H1 (cell line): ENCODE data around the gene B4GALT5. TPM values are rescaled to one million over a fixed set of nuclear protein-coding genes. Genes with fewer than 3 reads are reported as not detected.

Experiments used
- CTCF ChIA-PET: fragments of 300-600 bp; sonication (Branson Sonifier 250); formaldehyde crosslinking; loops from one replicate; lab custom pipeline; 2021; ENCODE audit not compliant: partially characterized antibody; lab: Charles Lee
- POLR2A ChIA-PET: fragments of 300-600 bp; sonication (Branson Sonifier 250); formaldehyde crosslinking; loops from one replicate; lab custom pipeline; 2021; ENCODE audit warnings: inconsistent platforms; ENCODE audit not compliant: partially characterized antibody; lab: Charles Lee
- DNase-seq, 2 experiments: peaks; one replicate each; pipeline versions ENCODE4 v3.0.0 to v3.0.0-alpha.2; 2010 to 2022; ENCODE audit warnings: low spot score in 2 of 2, low read depth in 1 of 2, mixed read lengths in 1 of 2
- FAIRE-seq: peaks from 2 replicates; lab custom pipeline; 2011; peaks lifted over from hg19 to GRCh38; lab: Jason Lieb, UNC
- H2AFZ ChIP-seq: 2 replicates; pipeline ENCODE4 v1.8.1; 2012; ENCODE audit warnings: low read length, inconsistent platforms
- H2AK5ac ChIP-seq: 2 replicates; pipeline ENCODE4 v1.6.1; 2013; ENCODE audit warnings: low read depth, low read length
- H2BK120ac ChIP-seq: replicated peaks from 2 replicates; pipeline ENCODE3; 2013; ENCODE audit warnings: low read depth, low read length, inconsistent platforms
- H2BK12ac ChIP-seq: 2 replicates; pipeline ENCODE4 v1.6.1; 2013; ENCODE audit warnings: low read depth, low read length
- H2BK15ac ChIP-seq: 2 replicates; pipeline ENCODE4 v1.6.1; 2013; ENCODE audit warnings: low read length
- H2BK20ac ChIP-seq: 2 replicates; pipeline ENCODE4 v1.6.1; 2013; ENCODE audit warnings: low read length
- H2BK5ac ChIP-seq: 2 replicates; pipeline ENCODE4 v1.6.1; 2013; ENCODE audit warnings: low read depth, low read length
- H3K14ac ChIP-seq: 2 replicates; pipeline ENCODE4 v1.6.1; 2013; ENCODE audit warnings: inconsistent platforms; ENCODE audit not compliant: insufficient read length
- H3K18ac ChIP-seq: 2 replicates; pipeline ENCODE4 v1.6.1; 2013; ENCODE audit warnings: low read length; ENCODE audit errors: extremely low read depth
- H3K23ac ChIP-seq: 2 replicates; pipeline ENCODE4 v1.6.1; 2013; ENCODE audit warnings: inconsistent platforms; ENCODE audit not compliant: insufficient read length
- H3K23me2 ChIP-seq: 2 replicates; pipeline ENCODE4 v1.6.1; 2013; ENCODE audit warnings: low read depth, low read length
- H3K27ac ChIP-seq: 2 replicates; pipeline ENCODE4 v1.6.1; 2011; ENCODE audit warnings: low read depth, low read length, inconsistent platforms
- H3K27me3 ChIP-seq, 4 experiments: replicated peaks in 1 of 4; 1 replicate in 1 of 4; 2 replicates in 3 of 4; pipeline versions ENCODE4 v1.6.1 to v1.8.1; 2011 to 2013; ENCODE audit warnings: low read length in 3 of 4, mild to moderate bottlenecking in 3 of 4, inconsistent platforms in 2 of 4, mixed read lengths in 2 of 4, moderate library complexity in 1 of 4; ENCODE audit not compliant: control insufficient read depth in 3 of 4, insufficient read depth in 3 of 4; ENCODE audit errors: extremely low read depth in 1 of 4
- H3K36me3 ChIP-seq, 4 experiments: 2 replicates each; pipeline versions ENCODE4 v1.6.1 to v1.8.1; 2011 to 2013; ENCODE audit warnings: mild to moderate bottlenecking in 4 of 4, low read length in 3 of 4, moderate library complexity in 2 of 4, control low read depth in 1 of 4, inconsistent platforms in 1 of 4; ENCODE audit not compliant: insufficient read depth in 4 of 4, control insufficient read depth in 2 of 4
- H3K4ac ChIP-seq: replicated peaks from 2 replicates; pipeline ENCODE3; 2013; ENCODE audit warnings: low read length, low read depth, mixed read lengths, inconsistent platforms; ENCODE audit not compliant: insufficient read length
- H3K4me1 ChIP-seq, 4 experiments: replicated peaks in 1 of 4; 1 replicate in 1 of 4; 2 replicates in 3 of 4; pipeline versions ENCODE4 v1.6.1 to v1.8.1; 2011 to 2013; ENCODE audit warnings: low read length in 3 of 4, inconsistent platforms in 2 of 4, mixed read lengths in 1 of 4; ENCODE audit not compliant: insufficient read depth in 4 of 4, control insufficient read depth in 3 of 4
- H3K4me2 ChIP-seq, 2 experiments: 2 replicates each; pipeline versions ENCODE4 v1.6.1 to v1.8.1; 2011 to 2013; ENCODE audit warnings: low read depth in 2 of 2, low read length in 2 of 2, control low read depth in 1 of 2, inconsistent platforms in 1 of 2, mild to moderate bottlenecking in 1 of 2; ENCODE audit not compliant: insufficient read depth in 1 of 2
- H3K4me3 ChIP-seq, 4 experiments: fragments of 200-600, 300-600 bp in 1 of 4; sonication (generic), shearing (Covaris generic), sonication (Bioruptor Twin) in 1 of 4; 2 replicates each; pipeline versions ENCODE4 v1.5.1 to v1.8.1; 2011 to 2016; ENCODE audit warnings: low read length in 4 of 4, low read depth in 3 of 4, control low read depth in 2 of 4, inconsistent platforms in 2 of 4, mild to moderate bottlenecking in 2 of 4, mixed read lengths in 1 of 4, moderate library complexity in 1 of 4; ENCODE audit not compliant: insufficient read depth in 2 of 4; ENCODE audit errors: extremely low read depth in 1 of 4
- H3K56ac ChIP-seq: replicated peaks from 2 replicates; pipeline ENCODE3; 2013; ENCODE audit warnings: low read depth, mild to moderate bottlenecking, mixed read lengths, low read length, inconsistent platforms; ENCODE audit not compliant: insufficient read length
- H3K79me1 ChIP-seq: 2 replicates; pipeline ENCODE4 v1.6.1; 2013; ENCODE audit warnings: low read depth, low read length, control low read depth
- H3K79me2 ChIP-seq, 2 experiments: 2 replicates each; pipeline versions ENCODE4 v1.6.1 to v1.8.1; 2012 to 2013; ENCODE audit warnings: low read length in 2 of 2, mild to moderate bottlenecking in 2 of 2, inconsistent platforms in 1 of 2; ENCODE audit not compliant: insufficient read depth in 2 of 2, control insufficient read depth in 1 of 2
- H3K9ac ChIP-seq, 4 experiments: replicated peaks in 1 of 4; 1 replicate in 1 of 4; 2 replicates in 3 of 4; pipeline versions ENCODE4 v1.6.1 to v1.8.1; 2011 to 2013; ENCODE audit warnings: low read depth in 3 of 4, low read length in 3 of 4, control low read depth in 2 of 4, mild to moderate bottlenecking in 2 of 4, moderate library complexity in 2 of 4, inconsistent platforms in 1 of 4; ENCODE audit errors: extremely low read depth in 1 of 4
- H3K9me3 ChIP-seq, 2 experiments: 2 replicates each; pipeline versions ENCODE4 v1.6.1 to v1.8.1; 2012 to 2013; ENCODE audit warnings: mild to moderate bottlenecking in 2 of 2, moderate library complexity in 2 of 2, control low read depth in 1 of 2, inconsistent platforms in 1 of 2, low read depth in 1 of 2, low read length in 1 of 2, mixed read lengths in 1 of 2; ENCODE audit not compliant: insufficient read depth in 2 of 2
- H4K20me1 ChIP-seq, 2 experiments: replicated peaks in 1 of 2; 2 replicates each; pipeline versions ENCODE3 to v1.8.1; 2011 to 2013; ENCODE audit warnings: inconsistent platforms in 2 of 2, low read length in 2 of 2, mild to moderate bottlenecking in 1 of 2; ENCODE audit not compliant: insufficient read depth in 2 of 2, control insufficient read depth in 1 of 2
- H4K5ac ChIP-seq: 2 replicates; pipeline ENCODE4 v1.6.1; 2013; ENCODE audit warnings: low read length, low read depth, mixed read lengths, inconsistent platforms; ENCODE audit not compliant: insufficient read length
- H4K8ac ChIP-seq: 2 replicates; pipeline ENCODE4 v1.8.0; 2013; ENCODE audit warnings: mild to moderate bottlenecking, moderate library complexity, low read length, inconsistent platforms; ENCODE audit not compliant: insufficient read depth; ENCODE audit errors: extremely low read depth
- H4K91ac ChIP-seq: replicated peaks from 2 replicates; pipeline ENCODE3; 2013; ENCODE audit warnings: low read length, mixed read lengths, inconsistent platforms; ENCODE audit not compliant: insufficient read length
- BACH1 ChIP-seq: IDR thresholded peaks from 2 replicates; pipeline ENCODE4 v1.6.1; 2012; ENCODE audit warnings: low read length, improper control_type of control experiment
- CBX8 ChIP-seq: fragments of 300-800, 300-1000 bp; sonication (generic); IDR thresholded peaks from 2 replicates; pipeline ENCODE4 v1.7.1; 2016; ENCODE audit warnings: low read depth, low read length, borderline replicate concordance
- CHD1 ChIP-seq: IDR thresholded peaks from 2 replicates; pipeline ENCODE4 v1.6.1; 2012; ENCODE audit warnings: low read depth, low read length, improper control_type of control experiment
- GTF2F1 ChIP-seq: IDR thresholded peaks from 2 replicates; pipeline ENCODE4 v1.6.1; 2012; ENCODE audit warnings: low read depth, low read length, improper control_type of control experiment, borderline replicate concordance
- KDM1A ChIP-seq: fragments of 200-600, 300-600 bp; sonication (generic); IDR thresholded peaks from 2 replicates; pipeline ENCODE4 v1.7.1; 2016; ENCODE audit warnings: mild to moderate bottlenecking, low read length, borderline replicate concordance
- KDM5A ChIP-seq: fragments of 200-600 bp; IDR thresholded peaks from 2 replicates; pipeline ENCODE4 v1.7.1; 2012; ENCODE audit warnings: mild to moderate bottlenecking, low read length, inconsistent platforms, mixed read lengths
- MAFK ChIP-seq: IDR thresholded peaks from 2 replicates; pipeline ENCODE4 v1.6.1; 2012; ENCODE audit warnings: low read depth, mild to moderate bottlenecking, improper control_type of control experiment, low read length
- RAD21 ChIP-seq, 2 experiments: IDR thresholded peaks in 1 of 2; conservative IDR thresholded peaks in 1 of 2; 2 replicates each; pipeline ENCODE4 v1.6.1; 2011; ENCODE audit warnings: low read depth in 2 of 2, low read length in 2 of 2, improper control_type of control experiment in 1 of 2, inconsistent platforms in 1 of 2, mild to moderate bottlenecking in 1 of 2, moderate library complexity in 1 of 2
- RFX5 ChIP-seq: IDR thresholded peaks from 2 replicates; pipeline ENCODE4 v1.6.1; 2011; ENCODE audit warnings: low read depth, low read length, improper control_type of control experiment, borderline replicate concordance
- SP2 ChIP-seq: IDR thresholded peaks from 2 replicates; pipeline ENCODE4 v1.6.1; 2012; ENCODE audit warnings: mild to moderate bottlenecking, low read length, inconsistent platforms
- TAF7 ChIP-seq: optimal IDR thresholded peaks from 2 replicates; pipeline ENCODE3; 2011; ENCODE audit warnings: low read depth, mild to moderate bottlenecking, inconsistent platforms, low read length, moderate library complexity, borderline replicate concordance
- TCF12 ChIP-seq: IDR thresholded peaks from 2 replicates; pipeline ENCODE4 v1.6.1; 2011; ENCODE audit warnings: low read depth, mild to moderate bottlenecking, low read length
- TEAD4 ChIP-seq: IDR thresholded peaks from 2 replicates; pipeline ENCODE4 v1.6.1; 2012; ENCODE audit warnings: low read depth, low read length, inconsistent platforms, mixed read lengths
- polyA plus RNA-seq, 7 experiments: library from polyadenylated mRNA; depleted of rRNA in 3 of 7; stranded (reverse) in 5 of 7; unstranded in 2 of 7; fragments of >200 nt in 5 of 7; fragments of 200-250 nt in 2 of 7; gene quantifications; 1 replicate in 5 of 7; 2 replicates in 1 of 7; 4 replicates in 1 of 7; pipeline versions ENCODE4 v1.2.1 to v1.2.3, GENCODE V29; 2011 to 2013; ENCODE audit warnings: missing spikeins in 2 of 7, mixed read lengths in 2 of 7
- total RNA-seq: library from RNA; stranded (reverse); fragmentation: NEBNext Ultra II Directional; extraction: Animal tissue kit (Norgen Biotek cat#: 25700); gene quantifications from 2 replicates; pipeline ENCODE4 v1.2.1, GENCODE V29; 2021

The B4GALT5 gene
- total and polyA plus RNA-seq, 2 of the 8 experiments (the other 6 are each of a cell fraction or from before 2014, with no cell fraction given): 46.5 to 75.4 TPM

DNA sequence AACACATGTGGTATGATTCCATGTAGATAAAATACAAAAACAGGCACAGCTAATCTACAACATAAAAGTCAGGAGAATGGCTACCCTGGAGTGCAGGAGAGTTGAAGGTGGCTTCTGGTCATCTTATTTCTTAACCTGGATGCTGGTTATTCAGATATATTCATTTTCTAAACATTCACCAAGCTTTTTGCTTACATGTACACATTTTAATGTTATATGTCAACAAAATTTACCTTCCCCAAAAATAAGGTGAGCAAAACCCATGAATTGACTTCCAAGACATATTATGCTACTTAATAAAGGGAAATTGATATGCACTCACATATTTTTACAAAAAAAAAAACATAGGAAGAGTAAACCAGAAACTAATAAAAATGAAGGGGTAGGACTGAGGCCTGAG, 50.6 kb downstream of the B4GALT5 start:
- Histone ChIP-seq H3K14ac (no peak overlapping the region), H3K23me2 (no peaks in the 10 kb centered on the region; the same call in 1 of the 2 replicates), H3K56ac (no peak overlapping the region), H2AK5ac (no peak overlapping the region), H4K91ac (no peak overlapping the region), H3K79me1 (peaks cover 12% of the 10 kb centered on the region), H3K4ac (no peak overlapping the region), H4K5ac (no peak overlapping the region), H3K4me3 (no peak overlapping the region), H3K36me3 (no peaks in the 10 kb centered on the region), H3K4me1 (peaks cover 3 to 14% (median 10%) of the 10 kb centered on the region in 4 experiments), H4K8ac (no peak overlapping the region), H3K27me3 (no peaks in the 10 kb centered on the region), H3K9me3 (no peaks in the 10 kb centered on the region), H4K20me1 (peaks cover 18 to 21% of the 10 kb centered on the region in 2 experiments), H2AFZ (no peak overlapping the region), H2BK20ac (no peak overlapping the region), H3K18ac (no peak overlapping the region), H2BK120ac (no peak overlapping the region), H2BK5ac (no peak overlapping the region), H2BK12ac (no peak overlapping the region), H3K23ac (no peak overlapping the region), H3K9ac (no peak overlapping the region), H3K27ac (no peak overlapping the region), H2BK15ac (no peak overlapping the region), H3K79me2 (peaks cover 14 to 99% of the 10 kb centered on the region in 2 experiments), H3K4me2 (no peak overlapping the region)
- DNase-seq (no peak), FAIRE-seq (no peak)
- ChIA-PET CTCF (interaction anchor here (0.6 to 2.4 kb wide), 3 partner anchors 12 to 155 kb away, joined by 3 to 8 read pairs (median 4); no protein-coding TSS in a partner anchor), POLR2A (no interaction called here)
- TF ChIP-seq KDM1A (no peak), RAD21 (IDR thresholded peaks at IDR 0.05 in 1 of 2, conservative IDR thresholded peaks at IDR 0.05 in 1 of 2; ENCODE audit: low read depth in 2 of 2, low read length in 2 of 2) (no peak), CBX8 (no peak), CHD1 (no peak), KDM5A (no peak), TCF12 (no peak), BACH1 (no peak), SP2 (no peak), TAF7 (no peak), MAFK (no peak), GTF2F1 (no peak), RFX5 (no peak), TEAD4 (no peak)
